DND-41 (cell line): ENCODE measurements around the gene ACSM2B.

Experiments
- ATAC-seq: fragments of 200-7000 bp; cut with Tn5 transposase; 3 replicates; pipeline ENCODE4 v1.9.1; 2021; ENCODE audit warnings: low read depth; ENCODE audit not compliant: insufficient read depth
- DNase-seq: peaks from one replicate; pipeline ENCODE4 v3.0.0-alpha.2; 2020
- H2AFZ ChIP-seq: 2 replicates; pipeline ENCODE4 v1.6.0; 2012; ENCODE audit warnings: low read depth, low read length
- H3K27ac ChIP-seq: 2 replicates; pipeline ENCODE4 v1.5.1; 2012; ENCODE audit warnings: low read length, inconsistent platforms
- H3K27me3 ChIP-seq: fragments of 200-600 bp; sonication (generic); 2 replicates; pipeline ENCODE4 v1.6.0; 2012; ENCODE audit warnings: low read length, mild to moderate bottlenecking, inconsistent platforms; ENCODE audit not compliant: insufficient read depth, poor library complexity
- H3K36me3 ChIP-seq: 2 replicates; pipeline ENCODE4 v1.5.1; 2012; ENCODE audit warnings: low read length, inconsistent platforms; ENCODE audit not compliant: insufficient read depth
- H3K4me1 ChIP-seq: 2 replicates; pipeline ENCODE4 v1.5.1; 2012; ENCODE audit warnings: mild to moderate bottlenecking, low read length; ENCODE audit not compliant: insufficient read depth
- H3K4me2 ChIP-seq: 2 replicates; pipeline ENCODE4 v1.6.0; 2012; ENCODE audit warnings: mild to moderate bottlenecking, moderate library complexity, low read length, inconsistent platforms; ENCODE audit not compliant: insufficient read depth
- H3K4me3 ChIP-seq, 2 experiments: fragments of 200-600 bp in 1 of 2; shearing (Covaris generic) in 1 of 2; 2 replicates each; pipeline ENCODE4 v1.5.1; 2012 to 2016; ENCODE audit warnings: inconsistent platforms in 2 of 2, low read length in 2 of 2, mild to moderate bottlenecking in 2 of 2, low read depth in 1 of 2, moderate library complexity in 1 of 2
- H3K79me2 ChIP-seq: 2 replicates; pipeline ENCODE4 v1.6.0; 2012; ENCODE audit warnings: low read length, inconsistent platforms; ENCODE audit not compliant: insufficient read depth
- H3K9ac ChIP-seq: 2 replicates; pipeline ENCODE4 v1.6.0; 2012; ENCODE audit warnings: low read depth, mild to moderate bottlenecking, inconsistent platforms, low read length, moderate library complexity
- H3K9me3 ChIP-seq: 2 replicates; pipeline ENCODE4 v1.5.1; 2012; ENCODE audit warnings: low read length, moderate library complexity, mild to moderate bottlenecking, inconsistent platforms; ENCODE audit not compliant: insufficient read depth, severe bottlenecking
- H4K20me1 ChIP-seq: 2 replicates; pipeline ENCODE4 v1.6.0; 2012; ENCODE audit warnings: low read length; ENCODE audit not compliant: insufficient read depth
- EZH2 ChIP-seq: IDR thresholded peaks from 3 replicates; pipeline ENCODE4 v1.6.1; 2012; ENCODE audit warnings: borderline replicate concordance, low read depth, mild to moderate bottlenecking, moderate library complexity, low read length, inconsistent platforms; ENCODE audit not compliant: severe bottlenecking
- TF ChIP-seq, protein P1 (sequence below): IDR thresholded peaks from 2 replicates; pipeline ENCODE4 v1.5.1; 2012; ENCODE audit warnings: borderline replicate concordance, low read length, moderate library complexity, mild to moderate bottlenecking; ENCODE audit not compliant: poor library complexity, severe bottlenecking; ENCODE audit errors: extremely low read depth

The ACSM2B gene

DNA sequence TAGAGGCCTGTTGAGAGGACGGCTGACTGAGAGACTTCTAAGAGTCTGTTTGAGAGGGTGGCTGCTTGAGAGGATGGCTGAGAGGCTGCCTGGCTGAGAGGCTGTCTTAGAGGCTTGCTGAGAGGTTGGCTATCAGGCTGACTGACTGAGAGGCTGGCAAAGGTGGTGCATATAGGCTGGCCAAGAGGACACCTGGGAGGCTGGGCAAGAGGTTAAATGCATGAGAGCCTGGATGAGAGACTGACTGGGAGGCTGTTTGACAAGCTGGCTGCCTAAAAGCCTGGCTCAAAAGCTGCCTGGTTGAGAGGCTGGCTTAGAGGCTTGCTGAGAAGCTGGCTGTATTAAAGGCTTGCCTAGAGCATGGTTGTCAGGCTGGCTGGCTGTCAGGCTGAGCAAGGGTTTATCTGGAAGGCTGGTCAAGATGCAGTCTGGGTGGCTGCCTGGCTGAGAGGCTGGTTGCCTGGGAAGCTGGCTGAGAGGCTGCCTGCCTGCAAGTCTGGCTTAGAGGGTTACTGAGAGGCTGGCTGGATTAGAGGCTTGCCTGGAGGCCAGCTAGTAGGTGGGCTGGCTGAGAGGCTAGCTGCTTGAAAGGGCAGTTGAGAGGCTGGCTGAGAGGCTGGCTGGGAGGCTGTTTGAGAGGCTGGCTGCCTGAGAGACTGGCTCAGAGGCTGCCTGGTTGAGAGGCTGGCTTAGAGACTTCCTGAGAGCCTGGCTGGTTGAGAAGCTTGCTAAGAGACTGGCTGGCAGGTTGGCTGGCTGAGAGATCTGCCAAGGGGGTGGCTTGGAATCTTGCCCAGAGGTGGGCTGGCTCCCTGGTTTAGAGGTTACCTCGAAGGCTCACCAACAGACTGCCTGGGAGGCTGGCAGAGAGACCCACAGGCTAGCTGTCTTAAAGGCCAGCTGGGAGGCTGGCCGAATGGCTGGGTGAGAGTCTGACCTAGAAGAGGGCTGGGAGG, 38.3 kb upstream of the ACSM2B start:
- no peak overlapping the region for H3K27ac ChIP-seq
- H4K20me1 ChIP-seq, result 0 out of 2 replicates have a peak, but pooled peaks cover 3% of the 10 kb centered on the region
- H3K79me2 ChIP-seq, result no peaks in the 10 kb centered on the region
- H3K4me2 ChIP-seq, result no peak overlapping the region
- no peak overlapping the region for H3K9ac ChIP-seq
- TF ChIP-seq, protein P1, sequence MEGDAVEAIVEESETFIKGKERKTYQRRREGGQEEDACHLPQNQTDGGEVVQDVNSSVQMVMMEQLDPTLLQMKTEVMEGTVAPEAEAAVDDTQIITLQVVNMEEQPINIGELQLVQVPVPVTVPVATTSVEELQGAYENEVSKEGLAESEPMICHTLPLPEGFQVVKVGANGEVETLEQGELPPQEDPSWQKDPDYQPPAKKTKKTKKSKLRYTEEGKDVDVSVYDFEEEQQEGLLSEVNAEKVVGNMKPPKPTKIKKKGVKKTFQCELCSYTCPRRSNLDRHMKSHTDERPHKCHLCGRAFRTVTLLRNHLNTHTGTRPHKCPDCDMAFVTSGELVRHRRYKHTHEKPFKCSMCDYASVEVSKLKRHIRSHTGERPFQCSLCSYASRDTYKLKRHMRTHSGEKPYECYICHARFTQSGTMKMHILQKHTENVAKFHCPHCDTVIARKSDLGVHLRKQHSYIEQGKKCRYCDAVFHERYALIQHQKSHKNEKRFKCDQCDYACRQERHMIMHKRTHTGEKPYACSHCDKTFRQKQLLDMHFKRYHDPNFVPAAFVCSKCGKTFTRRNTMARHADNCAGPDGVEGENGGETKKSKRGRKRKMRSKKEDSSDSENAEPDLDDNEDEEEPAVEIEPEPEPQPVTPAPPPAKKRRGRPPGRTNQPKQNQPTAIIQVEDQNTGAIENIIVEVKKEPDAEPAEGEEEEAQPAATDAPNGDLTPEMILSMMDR, result no peak
- TF ChIP-seq EZH2, result no peak
- no peaks in the 10 kb centered on the region for H3K4me1 ChIP-seq
- no peaks in the 10 kb centered on the region for H3K27me3 ChIP-seq
- no peak overlapping the region for H2AFZ ChIP-seq
- no peaks in the 10 kb centered on the region for H3K9me3 ChIP-seq
- no peaks in the 10 kb centered on the region for H3K36me3 ChIP-seq
- DNase-seq (no peak), ATAC-seq (no peak)
- H3K4me3 ChIP-seq, result no peak overlapping the region

DNA sequence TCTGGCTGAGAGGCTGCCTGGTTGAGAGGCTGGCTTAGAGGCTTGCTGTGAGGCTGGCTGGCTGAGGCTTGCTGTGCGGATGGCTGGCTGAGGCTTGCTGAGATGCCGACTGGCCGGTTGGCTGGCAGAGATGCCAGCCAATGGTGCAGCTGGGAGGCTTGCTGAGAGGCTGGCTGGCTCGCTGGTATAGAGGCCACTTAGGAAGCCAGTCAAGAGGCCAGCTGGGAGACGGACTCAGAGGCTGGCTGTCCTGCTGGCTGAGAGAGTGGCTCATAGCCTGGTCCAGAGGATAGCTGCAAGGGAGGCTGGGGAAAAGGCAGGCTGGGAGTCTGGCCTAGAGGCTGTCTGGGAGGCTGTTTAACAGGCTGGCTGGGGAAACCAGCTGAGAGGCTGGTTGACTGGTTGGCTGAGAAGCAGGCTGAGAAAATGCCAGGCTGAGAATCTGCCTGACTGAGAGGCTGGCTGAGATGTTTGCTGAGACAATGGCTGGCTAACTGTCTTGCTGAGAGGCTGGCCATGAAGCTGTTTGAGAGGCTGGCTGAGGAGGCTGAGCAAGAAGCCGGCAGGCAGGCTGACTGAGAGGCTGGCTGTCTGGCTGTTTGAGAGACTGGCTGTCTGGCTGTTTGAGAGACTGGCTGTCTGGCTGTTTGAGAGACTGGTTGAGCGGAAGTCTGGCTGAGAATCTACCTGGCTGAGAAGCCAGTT, 37.5 kb upstream of the ACSM2B start:
- Histone ChIP-seq H3K79me2 (no peaks in the 10 kb centered on the region), H3K4me1 (no peaks in the 10 kb centered on the region), H3K9ac (no peak overlapping the region), H3K36me3 (no peaks in the 10 kb centered on the region), H4K20me1 (0 out of 2 replicates have a peak, but pooled peaks cover 3% of the 10 kb centered on the region), H3K4me3 (no peak overlapping the region), H3K9me3 (no peaks in the 10 kb centered on the region), H2AFZ (no peak overlapping the region), H3K4me2 (no peak overlapping the region), H3K27me3 (no peaks in the 10 kb centered on the region), H3K27ac (no peak overlapping the region)
- ATAC-seq, result no peak
- TF ChIP-seq, protein P1, result no peak
- no peak for TF ChIP-seq EZH2
- no peak for DNase-seq

DNA sequence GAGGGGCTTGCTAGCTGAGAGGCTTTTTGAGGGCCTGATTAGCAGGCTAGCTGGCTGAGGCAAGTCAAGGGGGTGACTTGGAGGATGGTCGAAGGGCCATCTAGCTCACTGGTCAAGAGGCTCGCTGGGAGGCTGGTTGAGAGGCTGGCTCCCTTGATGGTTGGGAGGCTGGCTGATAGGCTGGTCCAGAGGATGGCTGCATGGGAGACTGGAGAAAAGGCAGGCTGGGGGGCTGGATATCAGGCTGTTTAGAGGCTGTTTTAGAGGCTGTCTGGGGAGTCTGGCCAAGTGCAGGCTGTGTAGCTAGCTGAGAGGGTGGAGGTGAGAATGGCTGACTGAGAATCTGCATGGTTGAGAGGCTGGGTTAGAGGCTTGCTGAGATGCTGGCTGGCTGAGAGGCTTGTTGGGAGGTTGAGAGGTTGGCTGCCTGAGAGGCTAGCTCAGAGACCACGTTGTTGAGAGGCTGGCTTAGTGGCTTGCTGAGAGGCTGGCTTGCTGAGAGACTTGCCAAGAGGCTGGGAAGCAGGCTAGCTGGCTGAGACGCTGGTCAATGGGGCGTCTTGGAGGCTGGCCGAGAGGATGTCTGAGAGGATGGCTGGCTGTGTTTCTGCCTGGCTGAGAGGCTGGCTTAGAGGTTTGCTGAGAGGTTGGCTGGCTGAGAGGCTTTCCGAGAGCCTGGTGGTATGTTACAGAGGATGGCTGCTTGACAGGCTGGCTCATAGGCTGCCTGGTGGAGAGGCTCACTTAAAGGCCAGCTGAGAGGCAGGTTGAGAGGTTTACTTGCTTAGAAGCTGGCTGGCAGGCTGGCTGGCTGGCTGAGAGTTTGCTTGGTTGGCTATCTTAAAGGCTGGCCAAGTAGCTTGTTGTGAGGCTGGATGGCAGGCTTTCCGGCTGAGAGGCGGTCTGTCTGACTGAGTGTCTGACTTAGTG, 36.6 kb upstream of the ACSM2B start:
- no peaks in the 10 kb centered on the region for H3K9me3 ChIP-seq
- DNase-seq, result no peak
- no peak for TF ChIP-seq EZH2
- TF ChIP-seq, protein P1, result no peak
- no peaks in the 10 kb centered on the region for H3K79me2 ChIP-seq
- no peak overlapping the region for H2AFZ ChIP-seq
- no peak overlapping the region for H3K27ac ChIP-seq
- no peak overlapping the region for H3K4me3 ChIP-seq
- H3K4me1 ChIP-seq, result no peaks in the 10 kb centered on the region
- no peak overlapping the region for H3K4me2 ChIP-seq
- H3K36me3 ChIP-seq, result no peaks in the 10 kb centered on the region
- no peaks in the 10 kb centered on the region for H3K27me3 ChIP-seq
- H3K9ac ChIP-seq, result no peak overlapping the region
- 0 out of 2 replicates have a peak, but pooled peaks cover 3% of the 10 kb centered on the region for H4K20me1 ChIP-seq
- no peak for ATAC-seq
